ENCODE results near the gene PNPO. TPM values are rescaled to one million over a fixed set of nuclear protein-coding genes. Genes with fewer than 3 reads are reported as not detected.

The PNPO gene
- 11.4 TPM for polyA plus RNA-seq (2013)

DNA sequence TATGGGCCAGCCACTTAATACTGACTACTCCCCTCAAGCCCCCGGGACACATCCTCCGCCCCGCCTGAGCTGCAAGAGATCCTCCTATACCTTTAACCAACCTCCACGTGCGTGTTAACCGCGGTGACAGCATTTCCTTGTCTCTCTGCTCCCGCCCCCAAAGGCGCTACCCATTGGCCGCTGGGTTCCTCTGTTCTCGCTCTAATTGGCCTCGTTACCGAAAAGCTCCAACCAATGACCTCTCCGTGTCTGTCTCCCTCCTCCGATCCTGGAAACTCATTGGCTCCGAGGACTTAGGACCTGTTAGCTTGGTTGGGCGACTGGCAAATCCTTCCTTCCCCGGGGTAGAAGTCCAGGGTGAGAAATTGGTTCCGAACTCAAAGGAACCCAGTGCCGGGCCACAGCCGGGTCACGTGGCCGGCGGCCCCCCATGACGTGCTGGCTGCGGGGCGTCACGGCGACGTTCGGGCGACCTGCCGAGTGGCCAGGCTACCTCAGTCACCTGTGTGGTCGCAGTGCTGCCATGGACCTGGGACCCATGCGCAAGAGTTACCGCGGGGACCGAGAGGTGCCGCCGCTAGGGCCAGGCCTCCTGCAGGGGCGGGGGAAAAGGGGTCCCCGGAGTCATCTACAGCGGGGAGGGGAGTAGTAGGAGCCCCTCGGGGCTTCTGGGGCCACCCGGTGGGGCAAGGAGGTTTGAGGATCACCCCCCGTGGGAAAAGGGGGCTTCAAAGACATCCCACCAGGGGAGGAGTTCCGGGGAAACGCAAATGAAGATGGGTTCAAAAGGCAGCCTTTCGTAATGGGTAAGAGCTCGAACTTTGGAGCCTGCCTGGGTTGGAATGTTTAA, at the start of gene PNPO:
Gene PNPO (plus strand): TSS at position 326 of the 850 bp plus-strand sequence. CDS start 105 bp downstream, at position 431.
- peak within 1 kb of the TSS; percentile 62 to 81 for H3K27ac ChIP-seq (ENCODE audit: insufficient read depth in 1 of 2, low read depth in 1 of 2, low read length in 2 of 2, poor library complexity in 1 of 2, severe bottlenecking in 2 of 2)
- no peaks in the 10 kb centered on the region for H3K27me3 ChIP-seq (replicated peaks in 2 of 5; ENCODE audit: control insufficient read depth in 4 of 5, insufficient read depth in 5 of 5, low read length in 4 of 5)
- peaks cover 6 to 55% (median 28%) of the 10 kb centered on the region in 4 experiments for H3K4me1 ChIP-seq (ENCODE audit: control extremely low read depth in 1 of 4, control insufficient read depth in 4 of 4, insufficient read depth in 4 of 4, low read length in 3 of 4)
- peaks cover 2 to 26% (median 13%) of the 10 kb centered on the region in 4 experiments for H3K36me3 ChIP-seq (ENCODE audit: control insufficient read depth in 4 of 4, insufficient read depth in 4 of 4, low read length in 3 of 4)
- ChIA-PET CTCF (interaction anchor here (0.7 to 21.8 kb wide), 10 partner anchors 9 to 110 kb away, joined by 3 to 504 read pairs (median 3); partner anchors contain the start of genes CDK5RAP3, LRRC46, MRPL10 and PRR15L), POLR2A (interaction anchor here (0.7 to 1.2 kb wide), 3 partner anchors 27 to 46 kb away, joined by 3 read pairs; partner anchors contain the start of gene SP2)
- H3K9me3 ChIP-seq (ENCODE audit: control extremely low read depth in 1 of 5, control insufficient read depth in 4 of 5, insufficient read depth in 2 of 5, low read depth in 1 of 5, low read length in 4 of 5) = no peaks in the 10 kb centered on the region
- H3K4me3 ChIP-seq (ENCODE audit: control insufficient read depth in 1 of 7, extremely low read depth in 1 of 7, insufficient read depth in 4 of 7, low read depth in 2 of 7, low read length in 6 of 7) = peak within 1 kb of the TSS; percentile 64 to 90 (median 80)
- WGBS (ENCODE audit: insufficient coverage) = under 1% methylated on average over 36 of the region's 50 CpGs
- DNase-seq = peak; percentile 96 to 98 (median 97)

DNA sequence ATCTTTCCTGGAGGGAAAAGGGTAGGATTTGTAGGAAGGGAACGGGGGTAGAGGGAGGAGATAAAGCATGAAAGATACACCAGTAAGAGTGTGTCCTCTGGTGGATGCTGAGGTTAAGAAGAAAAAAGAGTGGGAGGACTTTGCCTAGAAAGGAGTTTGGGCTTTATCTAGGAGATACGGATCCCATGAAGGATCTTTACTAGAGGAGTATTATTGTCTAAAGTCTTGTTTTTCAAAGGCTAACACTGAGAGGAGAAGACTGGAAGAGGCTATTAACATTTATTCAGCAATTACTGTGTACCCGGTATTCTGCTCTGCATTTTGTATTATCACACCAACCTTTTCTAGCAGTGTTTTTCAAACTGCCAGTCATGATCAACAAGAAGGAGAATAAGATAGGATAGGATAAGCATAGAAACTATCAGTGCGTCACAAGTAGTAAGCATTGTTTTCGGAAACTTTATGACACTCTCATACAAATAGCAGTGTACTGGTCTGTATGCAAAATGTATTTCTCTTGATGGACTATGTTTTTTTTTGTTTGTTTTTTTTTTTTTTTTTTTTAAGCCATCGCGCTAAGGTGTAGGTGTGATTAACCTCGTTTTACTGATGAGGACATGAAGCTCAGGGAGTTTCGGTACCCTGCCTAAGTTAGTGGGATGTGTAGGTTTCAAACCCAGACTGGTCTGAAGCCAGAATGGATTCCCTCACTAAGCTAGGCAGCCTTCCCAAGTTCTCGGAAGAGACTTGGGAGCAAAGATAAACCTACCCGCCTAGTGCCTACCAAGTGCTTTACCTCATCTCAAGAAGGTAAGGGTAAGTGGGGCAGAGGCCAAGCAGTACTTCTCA, 46.6 kb upstream of the PNPO start:
- 20% methylated on average over 5 of the region's 11 CpGs for WGBS (ENCODE audit: insufficient coverage)
- Histone ChIP-seq H3K4me1 (ENCODE audit: control extremely low read depth in 1 of 4, control insufficient read depth in 4 of 4, insufficient read depth in 4 of 4, low read length in 3 of 4) (peaks cover 15 to 31% (median 26%) of the 10 kb centered on the region in 4 experiments), H3K36me3 (ENCODE audit: control insufficient read depth in 4 of 4, insufficient read depth in 4 of 4, low read length in 3 of 4) (peaks cover 0 to 12% (median 3%) of the 10 kb centered on the region in 4 experiments), H3K27me3 (replicated peaks in 2 of 5; ENCODE audit: control insufficient read depth in 4 of 5, insufficient read depth in 5 of 5, low read length in 4 of 5) (no peaks in the 10 kb centered on the region), H3K4me3 (ENCODE audit: control insufficient read depth in 1 of 7, extremely low read depth in 1 of 7, insufficient read depth in 4 of 7, low read depth in 2 of 7, low read length in 6 of 7) (peak overlapping the region; percentile 65 to 98 (median 94)), H3K9me3 (ENCODE audit: control extremely low read depth in 1 of 5, control insufficient read depth in 4 of 5, insufficient read depth in 2 of 5, low read depth in 1 of 5, low read length in 4 of 5) (no peaks in the 10 kb centered on the region), H3K27ac (ENCODE audit: insufficient read depth in 1 of 2, low read depth in 1 of 2, low read length in 2 of 2, poor library complexity in 1 of 2, severe bottlenecking in 2 of 2) (peak overlapping the region; percentile 91 to 96)
- ChIA-PET CTCF (interaction anchor here (0.7 to 15.9 kb wide), 9 partner anchors 10 to 96 kb away, joined by 3 to 575 read pairs (median 4); partner anchors contain the start of genes CDK5RAP3, LRRC46, MRPL10 and SCRN2), POLR2A (interaction anchor here (0.9 to 1.4 kb wide), 4 partner anchors 47 to 59 kb away, joined by 3 to 9 read pairs (median 4); partner anchors contain the start of genes PNPO and SCRN2)
- DNase-seq = peak in 1 of 3 donors; percentile 22

DNA sequence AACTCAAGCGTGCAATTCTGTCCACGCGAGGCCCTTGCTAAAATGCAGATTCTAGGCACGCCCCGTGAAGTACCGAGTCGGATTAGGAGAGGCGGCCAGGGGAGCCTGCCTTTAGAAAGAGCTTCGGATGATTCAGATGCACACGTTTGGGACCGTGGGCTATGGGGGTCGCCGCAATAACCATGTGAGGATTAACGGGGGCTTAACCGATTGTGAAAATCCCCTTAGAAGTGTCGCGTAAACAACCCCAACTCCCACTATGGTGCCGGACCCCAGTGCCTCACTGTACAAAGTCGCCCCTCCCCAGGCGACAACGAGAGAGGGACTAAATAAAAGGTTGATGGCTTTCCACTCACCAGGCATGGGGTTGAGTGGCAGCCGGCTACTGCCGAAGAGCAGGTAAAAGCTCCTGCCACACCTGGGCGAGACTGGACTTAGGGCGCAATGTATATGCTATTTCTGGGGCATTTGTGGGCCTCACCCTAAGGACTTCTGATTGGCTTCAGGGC, 46.0 kb upstream of the PNPO start:
- POLR2A ChIA-PET = interaction anchor here (0.6 to 1.4 kb wide), 7 partner anchors 46 to 164 kb away, joined by 3 to 9 read pairs (median 3); partner anchors contain the start of genes LRRC46, MRPL10, PNPO and SCRN2

DNA sequence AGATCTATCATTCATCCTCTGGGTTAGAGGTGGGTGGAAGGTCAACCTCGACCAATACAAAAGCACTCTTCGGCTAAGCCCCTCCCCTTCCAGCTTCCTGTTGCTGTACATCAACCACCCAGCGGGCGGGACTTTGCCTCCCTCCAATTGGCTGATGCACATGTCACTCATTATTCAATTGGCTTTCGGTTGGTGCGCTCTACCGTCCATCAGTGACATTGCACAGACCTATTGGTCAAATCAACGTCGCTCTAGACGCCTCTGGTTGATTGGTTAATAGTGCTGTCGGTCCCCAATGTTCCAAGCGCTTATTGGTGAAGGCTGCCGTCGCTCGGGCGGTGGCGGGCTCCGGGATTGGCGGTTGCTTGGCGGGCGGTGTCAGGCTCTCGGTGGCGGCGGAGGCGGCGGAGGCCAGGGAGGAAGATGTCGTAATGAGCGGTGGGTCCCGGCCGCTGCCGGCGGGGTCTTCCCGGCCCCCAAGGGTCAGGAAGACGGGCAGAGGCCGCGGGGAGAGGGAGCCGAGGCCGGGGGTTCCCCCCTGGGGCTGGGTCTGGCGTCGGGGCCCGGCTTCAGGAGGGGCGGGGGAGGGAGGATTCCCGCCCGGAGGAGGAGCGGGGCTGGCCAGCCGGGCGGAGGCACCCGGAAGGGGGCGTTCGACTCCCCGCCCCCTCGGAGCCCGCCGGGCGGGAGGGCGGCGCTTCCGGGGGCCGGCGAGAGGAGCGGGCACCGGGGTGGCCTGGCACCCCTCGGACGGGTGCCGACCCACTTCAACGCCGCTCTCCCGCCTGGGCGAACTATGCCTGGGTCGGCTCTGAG, 45.3 kb upstream of the PNPO start, which contains the start of gene SP2:
Gene SP2 (plus strand): TSS at position 381 of the 816 bp plus-strand sequence. CDS start 51 bp downstream, at position 432.
- WGBS (ENCODE audit: insufficient coverage) = 0% methylated on average over 45 of the region's 70 CpGs
- DNase-seq = peak; percentile 100
- Histone ChIP-seq H3K27me3 (replicated peaks in 2 of 5; ENCODE audit: control insufficient read depth in 4 of 5, insufficient read depth in 5 of 5, low read length in 4 of 5) (no peaks in the 10 kb centered on the region), H3K4me1 (ENCODE audit: control extremely low read depth in 1 of 4, control insufficient read depth in 4 of 4, insufficient read depth in 4 of 4, low read length in 3 of 4) (peaks cover 15 to 31% (median 26%) of the 10 kb centered on the region in 4 experiments), H3K36me3 (ENCODE audit: control insufficient read depth in 4 of 4, insufficient read depth in 4 of 4, low read length in 3 of 4) (peaks cover 2 to 18% (median 6%) of the 10 kb centered on the region in 4 experiments), H3K27ac (ENCODE audit: insufficient read depth in 1 of 2, low read depth in 1 of 2, low read length in 2 of 2, poor library complexity in 1 of 2, severe bottlenecking in 2 of 2) (peak within 1 kb of the TSS; percentile 91 to 97), H3K9me3 (ENCODE audit: control extremely low read depth in 1 of 5, control insufficient read depth in 4 of 5, insufficient read depth in 2 of 5, low read depth in 1 of 5, low read length in 4 of 5) (no peaks in the 10 kb centered on the region), H3K4me3 (ENCODE audit: control insufficient read depth in 1 of 7, extremely low read depth in 1 of 7, insufficient read depth in 4 of 7, low read depth in 2 of 7, low read length in 6 of 7) (peak within 1 kb of the TSS; percentile 66 to 98 (median 94))
- ChIA-PET POLR2A (interaction anchor here (0.6 to 1.4 kb wide), 8 partner anchors 12 to 163 kb away, joined by 3 to 9 read pairs (median 3); partner anchors contain the start of genes LRRC46, MRPL10, PNPO and SCRN2), CTCF (interaction anchor here (0.7 to 15.9 kb wide), 8 partner anchors 12 to 75 kb away, joined by 3 to 575 read pairs (median 5); partner anchors contain the start of genes CDK5RAP3, SCRN2 and SP6)

More for the DNA sequence above, 46.0 kb upstream of the PNPO start:
- peaks cover 15 to 31% (median 26%) of the 10 kb centered on the region in 4 experiments for H3K4me1 ChIP-seq (ENCODE audit: control extremely low read depth in 1 of 4, control insufficient read depth in 4 of 4, insufficient read depth in 4 of 4, low read length in 3 of 4)
- WGBS (ENCODE audit: insufficient coverage) = 0% methylated on average over 21 of the region's 25 CpGs
- H3K4me3 ChIP-seq (ENCODE audit: control insufficient read depth in 1 of 7, extremely low read depth in 1 of 7, insufficient read depth in 4 of 7, low read depth in 2 of 7, low read length in 6 of 7) = peak overlapping the region; percentile 65 to 98 (median 94)
- no peaks in the 10 kb centered on the region for H3K27me3 ChIP-seq (replicated peaks in 2 of 5; ENCODE audit: control insufficient read depth in 4 of 5, insufficient read depth in 5 of 5, low read length in 4 of 5)
- CTCF ChIA-PET = interaction anchor here (0.7 to 15.9 kb wide), 8 partner anchors 11 to 97 kb away, joined by 3 to 575 read pairs (median 4); partner anchors contain the start of genes CDK5RAP3, SCRN2 and SP6
- peak overlapping the region; percentile 91 to 96 for H3K27ac ChIP-seq (ENCODE audit: insufficient read depth in 1 of 2, low read depth in 1 of 2, low read length in 2 of 2, poor library complexity in 1 of 2, severe bottlenecking in 2 of 2)
- DNase-seq = no peak
- no peaks in the 10 kb centered on the region for H3K9me3 ChIP-seq (ENCODE audit: control extremely low read depth in 1 of 5, control insufficient read depth in 4 of 5, insufficient read depth in 2 of 5, low read depth in 1 of 5, low read length in 4 of 5)
- H3K36me3 ChIP-seq (ENCODE audit: control insufficient read depth in 4 of 4, insufficient read depth in 4 of 4, low read length in 3 of 4) = peaks cover 1 to 18% (median 6%) of the 10 kb centered on the region in 4 experiments

DNA sequence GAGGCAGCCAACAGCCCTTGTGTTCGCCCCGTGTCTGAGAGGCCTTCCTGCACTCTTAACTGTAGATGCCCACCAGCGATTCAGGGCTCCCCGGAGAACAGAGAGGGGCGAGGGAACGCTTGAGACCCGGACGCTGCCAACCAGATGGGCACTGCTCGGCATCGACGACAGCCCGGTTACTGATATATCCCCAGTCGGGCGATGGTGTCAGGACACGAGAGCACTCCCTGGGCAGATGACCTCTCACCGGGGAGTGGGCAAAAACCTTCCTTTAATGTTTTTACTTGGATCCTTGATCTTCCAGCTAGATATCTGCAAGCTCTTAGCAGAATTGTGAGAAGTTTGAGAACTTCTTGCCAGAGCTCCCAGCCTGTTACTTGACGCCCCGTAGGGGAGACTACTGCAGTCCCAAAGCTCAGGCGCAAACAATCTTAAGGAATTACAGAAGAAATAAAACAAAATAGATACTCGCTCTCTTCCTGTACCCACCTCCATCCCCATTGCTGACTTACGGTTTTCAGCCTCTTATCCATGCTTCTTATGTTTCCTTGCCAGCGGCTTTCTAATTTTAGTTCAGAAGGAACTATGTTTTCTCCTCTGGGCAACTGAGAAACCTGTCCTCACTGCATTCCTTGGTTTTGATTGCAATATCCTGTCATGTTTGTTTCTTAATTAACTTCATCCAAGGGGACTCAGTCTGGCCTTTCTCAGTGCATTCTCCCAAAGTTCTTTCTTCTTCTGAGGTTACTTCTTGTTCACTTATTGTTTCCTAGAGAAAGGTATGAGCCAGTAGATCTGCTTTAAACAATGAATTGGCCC, 44.5 kb upstream of the PNPO start:
- POLR2A ChIA-PET = interaction anchor here (0.9 to 1.1 kb wide), 2 partner anchors 11 to 50 kb away, joined by 3 read pairs; no protein-coding TSS in a partner anchor

More for the DNA sequence above, 44.5 kb upstream of the PNPO start:
- no peaks in the 10 kb centered on the region for H3K27me3 ChIP-seq (replicated peaks in 2 of 5; ENCODE audit: control insufficient read depth in 4 of 5, insufficient read depth in 5 of 5, low read length in 4 of 5)
- H3K4me3 ChIP-seq (ENCODE audit: control insufficient read depth in 1 of 7, extremely low read depth in 1 of 7, insufficient read depth in 4 of 7, low read depth in 2 of 7, low read length in 6 of 7) = peak overlapping the region; percentile 66 to 98 (median 92)
- DNase-seq = peak in 1 of 3 donors; percentile 4
- H3K4me1 ChIP-seq (ENCODE audit: control extremely low read depth in 1 of 4, control insufficient read depth in 4 of 4, insufficient read depth in 4 of 4, low read length in 3 of 4) = peaks cover 15 to 31% (median 26%) of the 10 kb centered on the region in 4 experiments
- CTCF ChIA-PET = interaction anchor here (1.1 kb wide), 1 partner anchor 50 kb away, joined by 4 read pairs; no protein-coding TSS in a partner anchor
- H3K9me3 ChIP-seq (ENCODE audit: control extremely low read depth in 1 of 5, control insufficient read depth in 4 of 5, insufficient read depth in 2 of 5, low read depth in 1 of 5, low read length in 4 of 5) = no peaks in the 10 kb centered on the region
- H3K36me3 ChIP-seq (ENCODE audit: control insufficient read depth in 4 of 4, insufficient read depth in 4 of 4, low read length in 3 of 4) = peaks cover 2 to 18% (median 8%) of the 10 kb centered on the region in 4 experiments
- H3K27ac ChIP-seq (ENCODE audit: insufficient read depth in 1 of 2, low read depth in 1 of 2, low read length in 2 of 2, poor library complexity in 1 of 2, severe bottlenecking in 2 of 2) = peak overlapping the region; percentile 88 to 97
- 2% methylated on average over 20 of the region's 22 CpGs for WGBS (ENCODE audit: insufficient coverage)

Data from common myeloid progenitor, CD34-positive (primary cell).